HG02763 (cell line): ENCODE results near the gene EPAS1.

Experiments used
- ATAC-seq: cut with Tn5 transposase; IDR thresholded peaks from one replicate; pipeline ENCODE4 v1.9.1; 2021; ENCODE audit warnings: mild to moderate bottlenecking, moderate library complexity; ENCODE audit not compliant: unreplicated experiment

Gene EPAS1

DNA sequence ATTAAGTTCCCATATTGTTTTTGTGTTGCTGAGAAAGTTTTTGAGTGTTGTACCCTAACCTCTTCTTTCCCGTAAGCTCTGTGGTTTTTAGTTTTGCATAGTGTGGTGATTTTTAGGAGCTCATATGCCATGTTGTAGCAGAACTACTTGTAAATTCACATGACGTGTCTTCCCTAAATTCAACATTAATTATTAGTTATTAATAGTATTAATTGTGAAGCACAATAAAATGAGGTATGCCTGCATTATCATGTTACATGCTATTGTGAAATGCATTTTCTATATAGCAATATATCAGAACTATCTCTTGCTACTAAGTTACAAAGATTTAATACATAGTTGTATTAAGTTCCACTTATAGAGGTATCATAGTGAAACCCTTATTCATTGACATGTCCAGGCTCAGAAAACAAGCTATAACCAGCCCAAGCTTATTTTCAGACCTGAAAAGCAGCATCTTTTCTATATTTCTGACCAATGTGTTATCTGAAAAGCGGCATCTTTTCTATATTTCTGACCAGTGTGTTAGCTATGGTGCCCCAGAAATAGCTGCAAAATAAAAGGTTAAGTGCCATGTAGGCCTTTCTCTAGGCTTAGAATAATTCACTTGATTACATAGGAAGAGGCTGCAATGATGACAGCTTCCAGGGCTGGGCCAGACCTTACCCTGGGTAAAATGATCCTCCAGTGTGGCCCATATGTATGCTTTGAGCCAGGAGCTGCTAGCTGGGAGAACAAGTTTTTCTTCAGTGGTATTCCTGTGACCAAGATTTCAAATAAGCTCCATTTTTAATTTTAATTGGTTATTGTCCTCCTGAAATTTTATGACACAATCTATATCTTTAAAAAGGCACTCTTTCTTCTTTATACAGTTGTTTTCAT lies 21.6 kb downstream of the EPAS1 start:
- no peak for ATAC-seq

DNA sequence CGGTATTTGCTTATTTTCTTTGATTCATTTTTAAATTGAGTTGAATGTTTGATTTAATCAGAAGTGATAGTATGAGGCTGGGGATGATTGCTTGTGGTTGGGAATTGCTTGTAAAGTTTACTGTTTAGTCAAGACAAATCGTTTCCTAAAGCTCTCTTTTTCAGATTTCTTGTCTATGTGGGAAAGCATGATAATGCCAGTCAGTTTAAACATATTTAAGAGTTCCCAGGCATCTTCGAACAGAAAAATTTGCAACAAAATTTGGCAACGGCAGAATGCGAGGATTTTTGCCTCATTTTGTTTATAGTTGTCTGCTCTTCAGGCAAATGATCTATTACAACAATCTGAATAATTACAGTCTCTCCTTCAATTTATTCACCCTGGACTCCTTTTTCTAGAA lies 22.5 kb downstream of the EPAS1 start:
- no peak for ATAC-seq

DNA sequence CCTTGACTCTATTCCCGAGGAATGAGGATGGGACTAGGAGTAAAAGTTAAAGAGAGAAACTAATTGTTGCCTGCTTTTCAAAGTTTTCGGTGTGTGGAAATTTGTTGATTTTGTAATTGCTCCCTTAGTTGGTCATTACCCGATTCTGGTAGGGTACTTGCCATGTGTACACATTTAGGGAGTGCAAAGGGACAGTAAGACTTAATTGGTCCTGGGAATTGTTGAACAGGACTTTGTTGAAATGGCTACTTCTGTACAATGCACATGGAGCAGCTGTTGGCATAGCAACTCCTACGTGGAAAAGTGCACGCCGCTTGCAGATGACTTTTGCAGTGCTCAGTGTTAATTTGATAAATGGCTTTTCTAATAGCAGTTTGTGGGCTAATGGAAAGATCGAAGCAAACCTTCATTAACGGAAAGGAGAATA lies 22.9 kb downstream of the EPAS1 start:
- no peak for ATAC-seq

DNA sequence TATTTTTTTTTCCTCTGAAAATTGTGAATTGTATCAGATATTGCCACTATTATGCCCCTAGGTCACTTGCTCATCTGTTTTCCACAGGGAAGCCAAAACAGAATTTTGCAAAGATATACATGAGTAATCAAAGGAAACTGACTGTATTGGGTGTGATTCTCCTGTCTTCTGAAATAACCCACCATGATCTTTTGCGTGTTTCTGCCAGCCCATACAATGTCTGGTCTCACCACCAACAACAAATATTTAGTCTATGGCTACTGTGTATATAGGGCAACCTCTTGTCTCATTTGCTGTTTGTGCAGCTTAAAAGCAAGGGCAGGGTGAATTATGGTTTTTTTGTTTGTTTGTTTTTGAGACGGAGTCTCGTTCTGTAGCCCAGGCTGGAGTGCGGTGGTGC lies 26.5 kb downstream of the EPAS1 start:
- ATAC-seq = no peak

DNA sequence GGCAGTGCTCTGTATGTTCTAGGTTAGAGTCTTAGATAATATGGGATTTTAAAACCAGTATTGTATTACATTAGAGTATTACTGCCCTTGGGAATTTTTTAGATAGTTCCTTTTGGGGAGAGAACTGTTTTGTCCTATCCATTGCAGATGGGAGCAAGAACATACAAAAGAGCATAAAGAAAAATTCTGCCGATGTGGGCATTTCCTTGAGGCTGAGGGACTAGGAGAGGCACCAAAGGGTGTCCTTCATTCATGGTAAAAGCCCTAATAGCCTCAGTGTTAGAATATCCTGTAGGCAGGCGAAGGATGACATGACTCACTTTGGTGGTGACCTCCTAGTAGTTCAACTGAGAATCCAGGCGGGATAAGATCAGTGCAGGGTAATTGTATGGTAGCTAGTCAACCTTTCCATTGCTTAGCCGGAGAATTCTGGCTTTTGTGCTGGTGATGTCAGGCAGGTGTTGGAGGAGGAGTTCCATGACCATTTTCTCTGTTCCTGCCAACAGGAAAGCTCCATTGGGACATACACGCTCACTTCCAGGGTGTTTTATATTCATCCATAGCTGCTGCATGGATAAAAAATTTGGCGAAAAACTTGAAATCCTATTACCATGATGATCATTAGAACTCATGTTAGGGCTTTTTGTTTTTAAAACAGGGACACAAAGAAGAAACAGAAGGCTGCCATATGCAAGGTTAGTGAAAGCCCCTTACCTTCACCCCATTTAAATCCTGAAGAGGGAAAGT lies 28.1 kb downstream of the EPAS1 start:
- ATAC-seq = no peak

DNA sequence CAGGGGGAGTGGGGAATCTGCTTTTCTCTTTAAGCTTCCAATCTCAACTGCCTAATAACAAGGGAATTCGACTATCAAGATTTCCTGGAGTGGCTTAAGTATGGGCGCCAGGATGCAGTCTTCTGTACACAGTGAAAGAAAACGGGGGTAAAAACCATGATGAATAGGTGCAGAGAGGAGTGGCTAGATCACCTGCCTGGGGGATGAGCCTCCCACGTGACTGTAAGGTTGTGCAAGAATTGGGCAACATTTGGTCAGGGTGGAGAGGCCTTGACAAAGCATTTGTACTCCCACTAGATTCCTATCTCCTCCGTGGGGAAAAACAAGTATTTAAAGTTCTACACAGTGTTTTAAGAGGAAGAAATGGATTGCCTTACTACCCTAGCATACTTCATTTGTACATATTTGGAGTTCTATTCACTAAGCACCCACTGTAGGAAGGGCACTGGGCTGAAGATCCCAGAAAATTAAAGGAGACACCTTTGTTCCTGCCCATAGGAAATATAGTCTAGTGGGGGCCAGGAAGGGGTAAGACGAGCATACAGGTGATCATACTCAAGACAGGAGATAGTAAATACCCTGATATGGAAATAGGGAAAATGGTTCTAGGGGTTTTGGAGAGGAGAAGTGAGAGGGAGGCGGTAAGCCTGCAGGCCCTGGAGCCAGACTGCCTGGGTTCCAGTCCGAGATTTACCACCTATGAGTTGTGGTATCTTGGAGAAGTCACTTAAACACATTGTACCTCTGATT lies 29.2 kb downstream of the EPAS1 start:
- no peak for ATAC-seq

DNA sequence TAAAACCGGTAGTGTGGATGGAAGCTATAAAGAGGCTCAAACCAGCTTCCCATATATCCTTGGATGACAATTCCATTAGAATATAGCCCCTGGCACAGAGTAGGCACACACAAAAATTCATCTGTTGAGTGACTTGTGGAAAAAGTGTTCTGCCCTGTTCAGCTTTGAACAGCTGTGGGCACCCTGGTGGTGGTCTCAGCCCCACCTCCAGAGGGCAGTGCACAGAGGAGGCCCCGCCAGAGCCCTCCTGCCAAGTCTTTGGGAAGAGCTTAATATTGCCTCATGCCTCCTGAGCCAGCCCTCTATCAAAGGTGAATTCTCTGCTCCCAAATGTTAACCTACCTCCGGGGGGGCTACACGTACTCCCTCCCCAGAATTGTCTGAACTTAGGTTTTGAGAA lies 30.4 kb downstream of the EPAS1 start:
- no peak for ATAC-seq

DNA sequence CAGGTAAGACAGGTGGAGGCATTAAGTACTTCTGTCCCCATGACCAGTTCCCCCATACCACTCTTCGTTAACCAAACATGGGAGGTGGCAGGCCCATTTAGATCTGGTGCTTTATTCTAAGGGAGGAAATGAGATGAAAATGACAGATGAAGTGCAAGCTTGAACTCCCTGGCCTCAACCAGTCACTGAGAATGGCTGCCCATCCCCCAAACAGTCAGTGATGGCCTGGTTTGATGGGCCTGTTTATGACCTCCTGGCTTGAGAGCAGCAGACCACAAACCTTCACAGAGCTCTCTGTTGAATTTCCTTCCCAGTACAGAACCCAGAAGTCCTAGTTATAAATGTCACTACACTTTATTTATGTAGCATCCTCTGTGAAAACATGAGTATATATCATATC lies 31.1 kb downstream of the EPAS1 start:
- ATAC-seq = no peak

DNA sequence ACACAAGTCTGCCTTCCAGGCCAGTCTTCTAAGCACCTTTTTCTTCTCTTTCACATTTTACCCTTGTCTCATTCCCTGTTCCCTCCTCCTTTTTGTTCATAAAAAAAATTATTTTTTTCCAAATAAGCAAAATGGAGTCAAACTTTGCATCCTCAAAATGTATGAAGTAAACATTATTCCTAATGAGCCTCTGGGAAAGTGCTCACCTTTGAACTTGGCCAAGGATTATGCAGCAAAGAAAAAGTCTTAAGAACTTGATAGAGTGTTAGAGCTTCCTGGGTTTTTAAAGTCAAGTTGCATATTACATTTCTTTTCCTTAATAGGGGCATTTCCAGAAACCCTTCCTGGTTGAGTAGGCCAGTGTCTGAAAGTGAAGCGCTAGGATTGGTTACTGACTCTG lies 31.6 kb downstream of the EPAS1 start:
- ATAC-seq = no peak

DNA sequence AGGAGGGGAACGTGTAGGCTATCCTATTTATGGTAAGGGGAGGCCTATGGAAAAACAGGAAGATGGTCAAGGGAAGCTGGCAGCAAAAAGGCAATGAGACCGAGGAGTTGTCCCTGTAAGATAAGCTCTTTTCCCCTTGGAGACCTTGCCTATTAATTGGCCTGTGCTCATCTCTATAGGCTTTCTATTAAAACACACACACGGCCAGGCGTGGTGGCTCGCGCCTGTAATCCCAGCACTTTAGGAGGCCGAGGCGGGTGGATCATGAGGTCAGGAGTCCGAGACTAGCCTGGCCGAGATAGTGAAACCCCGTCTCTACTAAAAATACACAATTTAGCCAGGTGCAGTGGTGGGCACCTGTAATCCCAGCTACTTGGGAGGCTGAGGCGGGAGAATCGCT lies 32.1 kb downstream of the EPAS1 start:
- ATAC-seq = no peak

DNA sequence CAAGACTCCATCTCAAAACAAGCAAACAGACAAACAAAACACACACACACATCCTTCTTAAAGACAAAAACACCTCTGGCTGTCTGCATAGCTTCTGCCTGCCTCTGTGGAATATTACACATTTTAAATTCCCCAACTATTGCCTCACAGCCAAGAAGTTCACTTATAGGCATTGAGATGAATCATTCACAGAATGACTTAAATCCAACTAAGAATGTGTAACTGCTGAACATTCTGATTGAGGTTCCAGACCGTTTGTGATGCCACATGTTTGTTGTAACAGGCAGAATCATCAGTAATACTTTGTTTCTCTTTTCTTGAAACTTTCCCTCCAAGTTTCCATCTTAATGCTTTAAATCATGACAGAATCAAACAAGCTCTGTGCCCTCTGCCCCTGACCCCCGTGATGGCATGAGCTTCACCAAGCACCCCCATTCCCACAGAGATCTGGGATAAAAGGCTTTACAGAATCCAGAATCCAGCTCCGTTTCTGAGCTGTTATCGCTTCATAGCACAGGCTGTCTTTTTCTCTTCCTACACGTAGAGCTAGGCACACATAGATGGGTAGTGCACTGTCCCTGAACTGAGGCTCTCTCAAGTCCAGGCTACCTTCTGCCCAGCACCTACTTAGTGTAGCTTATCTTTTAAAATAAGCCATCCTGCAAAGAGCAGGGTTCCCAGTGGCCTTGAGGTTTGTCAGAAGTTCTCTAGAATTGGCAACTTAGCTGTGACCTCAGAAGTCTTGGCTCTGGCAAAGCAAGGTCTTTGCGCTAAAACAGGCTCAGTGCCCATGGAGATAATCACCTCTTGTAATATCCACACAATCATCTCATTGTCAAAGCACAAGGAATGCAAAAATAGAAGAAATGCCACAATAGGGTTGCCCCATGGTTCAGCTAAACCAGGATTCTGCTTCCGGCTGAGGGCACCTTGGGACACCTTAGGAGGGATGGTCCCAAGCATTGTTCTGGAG lies 32.9 kb downstream of the EPAS1 start:
- ATAC-seq = no peak

DNA sequence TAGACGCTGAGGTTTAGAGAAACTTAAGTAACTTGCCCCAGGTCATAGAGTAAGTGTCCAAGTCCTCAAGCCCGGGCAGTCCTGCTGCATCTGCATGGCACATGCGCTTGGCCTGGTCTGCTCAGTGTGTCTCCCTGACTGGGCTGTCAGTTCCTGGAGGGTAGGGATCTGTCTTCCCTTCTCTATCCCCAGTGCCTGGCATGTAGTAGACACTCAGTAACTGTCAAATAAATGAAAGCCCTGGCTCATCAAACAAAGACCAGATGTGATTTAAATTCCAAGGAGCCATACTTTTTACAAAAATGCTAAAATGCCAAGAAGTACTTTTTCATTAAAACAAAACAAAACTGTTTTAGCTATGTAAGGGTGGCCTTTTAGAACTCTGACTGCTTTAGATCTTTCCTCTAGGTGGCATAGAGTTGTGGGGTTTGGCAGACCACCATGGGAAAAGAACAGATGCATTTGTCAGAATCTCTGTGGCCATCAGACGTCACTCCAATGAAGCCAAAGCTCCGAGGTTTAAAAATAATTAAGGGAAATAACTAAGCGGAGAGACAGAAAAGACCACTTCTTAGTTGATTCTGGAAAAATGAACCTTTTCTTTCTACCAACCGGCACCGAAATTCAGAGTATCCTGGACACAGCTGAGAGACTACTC lies 34.0 kb downstream of the EPAS1 start:
- ATAC-seq = no peak

DNA sequence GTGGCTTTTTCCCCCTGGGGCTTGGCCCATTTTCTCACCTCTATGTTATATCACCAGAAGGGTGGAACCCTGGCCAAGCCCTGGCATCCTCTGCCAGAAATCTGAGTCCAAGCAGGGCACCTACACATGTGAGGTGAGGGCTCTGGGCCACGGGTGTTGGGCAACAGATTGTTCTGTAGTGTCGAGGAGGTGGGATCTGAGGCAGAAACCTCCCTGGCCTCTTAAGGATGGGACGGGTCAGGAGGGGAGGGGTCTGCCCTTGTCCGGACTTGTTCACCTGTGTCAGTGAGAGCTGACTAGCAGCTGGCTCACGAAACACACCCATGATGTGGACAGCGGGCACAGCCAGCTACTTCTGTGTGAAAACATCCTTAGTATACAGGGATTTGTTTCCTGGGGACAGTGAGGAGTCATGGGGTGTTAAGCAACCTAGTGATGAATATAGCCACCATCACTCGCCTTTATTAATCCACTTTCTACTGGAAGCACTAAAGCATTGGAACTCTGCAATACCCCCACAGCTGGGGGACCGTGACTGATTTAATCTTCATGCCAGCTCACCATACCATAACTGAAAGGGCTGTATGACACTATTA lies 35.6 kb downstream of the EPAS1 start:
- no peak for ATAC-seq

DNA sequence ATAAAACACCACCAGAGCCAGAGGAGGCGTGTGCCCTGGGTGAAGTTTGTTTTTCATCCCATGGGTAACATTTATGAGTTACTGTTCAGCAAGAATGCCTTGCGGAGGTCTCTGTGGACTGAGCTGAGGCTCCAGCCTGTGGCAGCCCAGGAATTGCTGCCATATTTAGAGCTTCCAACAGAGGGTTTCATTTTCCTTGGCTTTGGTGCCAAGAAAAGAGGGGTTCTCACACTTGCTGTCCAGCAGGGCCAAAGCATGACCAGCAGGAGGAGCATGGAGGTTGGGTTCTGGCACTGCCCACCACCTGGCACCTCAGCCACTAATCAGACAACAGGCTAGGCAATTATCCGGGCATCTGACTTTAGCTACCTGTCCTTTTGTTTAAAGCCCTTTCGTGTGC lies 36.7 kb downstream of the EPAS1 start:
- ATAC-seq = no peak

DNA sequence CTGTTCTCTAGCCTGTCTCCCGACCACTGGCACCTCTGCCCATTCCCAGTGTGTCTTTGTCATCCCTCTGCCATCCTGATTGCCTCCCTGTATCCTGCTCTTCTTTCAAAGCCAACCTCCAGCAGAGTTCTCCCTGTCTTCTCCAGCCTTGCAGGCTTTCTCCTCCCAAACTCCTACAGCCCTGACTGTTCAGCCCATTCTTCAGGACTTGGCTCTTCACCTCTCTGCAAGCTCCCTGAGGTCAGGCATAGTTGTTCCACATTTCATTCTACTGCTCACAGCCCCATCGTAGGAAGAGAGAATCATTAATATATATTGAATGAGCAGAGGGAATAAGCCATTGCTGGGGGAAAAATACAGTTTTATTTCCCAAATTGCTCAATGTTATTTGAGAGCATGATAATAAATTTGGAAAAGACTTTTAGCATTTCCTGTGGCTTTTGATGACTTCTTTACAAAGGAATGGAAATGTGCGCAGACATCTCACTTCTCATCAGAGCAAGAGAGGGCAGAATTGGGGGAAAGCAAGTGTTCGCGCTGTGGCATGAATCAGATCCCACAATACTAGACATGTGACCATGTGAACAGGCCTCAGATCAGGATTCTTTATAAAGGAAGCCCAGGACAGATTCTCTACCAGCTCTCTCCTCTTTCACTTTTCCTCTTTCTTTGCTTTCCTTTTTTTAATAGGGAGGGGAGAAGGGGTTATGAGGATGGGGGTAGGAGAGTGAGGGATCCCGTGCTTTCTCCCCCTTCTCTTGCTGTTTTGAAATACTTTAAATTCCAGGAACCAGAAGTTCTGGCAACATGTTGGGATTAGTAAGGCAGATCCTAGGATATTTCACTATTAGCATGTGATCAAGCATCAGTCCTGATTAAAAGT lies 37.4 kb downstream of the EPAS1 start:
- ATAC-seq = no peak

DNA sequence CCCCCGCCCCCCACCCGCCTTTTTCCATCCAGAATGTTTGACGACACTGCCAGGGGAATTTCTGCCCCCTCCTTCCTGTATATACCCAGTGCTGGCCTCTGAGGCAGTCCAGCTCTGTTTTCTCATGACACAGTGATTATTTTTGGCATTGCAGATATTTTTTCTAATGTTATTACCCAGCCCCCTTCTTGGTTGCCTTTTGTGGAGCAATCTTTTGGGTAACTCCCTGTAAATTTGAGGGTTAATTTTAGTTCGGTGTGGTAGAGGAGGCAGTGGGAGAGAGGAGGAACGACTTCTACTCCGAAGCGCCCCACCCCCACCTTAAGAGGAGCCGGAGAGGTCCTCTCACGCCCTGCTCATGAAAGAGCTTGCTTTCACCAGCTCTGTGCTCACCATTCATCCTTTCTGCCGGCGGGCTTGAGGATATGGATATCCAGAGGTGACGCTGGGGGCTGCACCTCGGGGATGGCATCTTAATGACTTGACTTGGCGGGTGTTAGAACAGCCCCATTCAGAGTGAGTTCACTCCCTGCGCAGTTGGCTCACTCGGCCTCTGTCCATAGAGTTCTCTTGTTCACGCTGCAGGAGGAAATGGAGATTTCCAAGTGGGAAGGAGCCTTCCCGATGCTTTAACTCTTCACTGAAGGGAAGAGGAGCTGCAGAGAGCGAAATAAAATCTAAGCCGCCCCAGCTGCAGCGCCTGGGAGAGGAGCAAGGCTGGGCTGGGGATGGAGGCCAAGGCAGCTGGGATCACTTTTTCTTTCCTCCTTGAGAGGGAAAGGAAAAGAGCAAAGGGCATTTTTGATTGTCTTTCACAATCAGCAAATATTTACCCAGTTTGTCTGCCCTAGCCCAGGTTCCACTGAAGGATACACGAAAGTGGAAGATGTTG lies 38.4 kb downstream of the EPAS1 start:
- ATAC-seq = no peak

DNA sequence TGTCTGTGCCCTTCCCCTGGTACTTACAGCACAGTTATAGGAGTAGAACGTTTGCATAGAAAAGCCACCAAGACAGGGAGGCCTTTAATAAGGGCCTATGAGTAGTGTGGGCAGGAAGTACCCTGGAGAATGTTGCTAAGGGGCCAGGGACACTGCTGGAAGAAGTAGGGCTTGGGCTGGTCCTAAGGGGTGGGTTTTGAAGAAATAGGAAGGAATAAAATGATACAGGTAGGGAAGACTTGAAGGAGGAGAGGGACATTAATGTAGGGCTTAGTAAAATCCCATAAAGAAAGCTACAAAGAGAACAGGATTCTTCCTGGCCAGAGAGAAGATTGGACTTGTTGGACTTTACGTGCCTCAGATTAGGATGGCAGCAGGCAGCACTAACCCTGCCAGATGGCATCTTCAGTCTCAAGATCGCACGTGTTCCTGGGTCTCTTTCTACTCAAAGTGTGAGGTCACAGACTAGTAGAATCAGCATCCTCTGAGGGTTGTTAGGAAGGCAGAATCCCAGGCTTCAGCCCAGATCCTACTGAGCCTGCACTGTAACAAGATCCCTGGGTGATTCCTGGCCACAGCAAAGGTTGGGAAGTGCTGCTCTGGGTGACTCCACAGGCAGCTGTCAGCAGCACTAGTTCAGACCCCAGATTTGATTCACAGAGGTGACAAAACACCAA lies 39.2 kb downstream of the EPAS1 start:
- no peak for ATAC-seq
